Measurements from ENCODE around the gene ST7.

DNA sequence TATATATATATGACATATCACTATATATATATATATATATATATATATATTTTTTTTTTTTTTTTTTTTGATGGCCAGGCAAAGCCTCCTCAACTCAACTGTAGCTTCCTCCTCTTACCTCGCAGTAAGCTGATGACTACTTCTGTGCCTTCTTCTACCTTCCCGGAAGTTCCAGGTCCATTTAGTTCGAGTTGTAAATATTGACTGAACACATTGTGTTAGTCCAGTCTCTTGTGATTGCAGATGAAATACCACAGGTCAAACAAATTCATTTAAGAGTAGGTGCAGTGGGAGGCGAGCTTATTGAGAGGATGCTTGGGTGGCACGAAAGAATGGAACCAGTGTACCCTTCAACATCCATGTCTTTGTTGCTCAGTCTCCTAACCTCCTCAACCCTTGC lies 144.6 kb downstream of the ST7 start:
- no peak for TF ChIP-seq CTCF (IDR thresholded peaks at IDR 0.05; ENCODE audit: insufficient read depth, low read depth, low read length)
- no peak for TF ChIP-seq EZH2 (IDR thresholded peaks at IDR 0.05; ENCODE audit: insufficient read depth, low read length)
